ENCODE data around the gene REV3L. TPM values are rescaled to one million over a fixed set of nuclear protein-coding genes. Genes with fewer than 3 reads are reported as not detected.

Gene REV3L
- polyA plus RNA-seq, 1 of the 3 experiments (the other 2 are of a cell fraction): 7.3 TPM

GRCh38 chr6:111367393-111368088, 115.5 kb downstream of the REV3L start:
- Histone ChIP-seq H3K36me3 (replicated peaks in 1 of 2; ENCODE audit: control insufficient read depth in 1 of 2, insufficient read depth in 2 of 2, low read length in 1 of 2) (peaks cover 42 to 50% of the 10 kb centered on the region in 2 experiments), H3K27me3 (ENCODE audit: insufficient read depth) (no peaks in the 10 kb centered on the region), H3K9ac (no peak overlapping the region), H3K27ac (ENCODE audit: low read depth in 2 of 2, low read length in 1 of 2) (no peak overlapping the region), H3K4me3 (ENCODE audit: low read depth in 2 of 2, low read length in 1 of 2) (no peak overlapping the region), H3K9me3 (no peaks in the 10 kb centered on the region), H3K9me2 (no peaks in the 10 kb centered on the region), H3F3A (replicated peaks; ENCODE audit: insufficient read depth) (peaks cover 7% of the 10 kb centered on the region), H3K4me2 (no peak overlapping the region), H4K20me1 (ENCODE audit: insufficient read depth) (no peaks in the 10 kb centered on the region), H2AFZ (ENCODE audit: low read depth) (no peak overlapping the region), H3K79me2 (ENCODE audit: insufficient read depth) (no peaks in the 10 kb centered on the region), H3K4me1 (ENCODE audit: control insufficient read depth in 1 of 2, insufficient read depth in 2 of 2, low read depth in 1 of 2, low read length in 1 of 2) (no peaks in the 10 kb centered on the region)
- TF ChIP-seq FOXJ3 (CRISPR knock-in tag; IDR thresholded peaks at IDR 0.05) (no peak), EZH2phosphoT487 (IDR thresholded peaks at IDR 0.05; ENCODE audit: borderline replicate concordance, low read depth) (no peak), FOXM1 (IDR thresholded peaks at IDR 0.05; ENCODE audit: low read depth) (no peak)
- no peak for DNase-seq
- ChIA-PET CTCF (interaction anchor here (0.7 kb wide), 1 partner anchor 19 kb away, joined by 3 read pairs; no protein-coding TSS in a partner anchor), POLR2A (no interaction called here)
- 96% methylated on average over 9 of the region's 9 CpGs for WGBS (ENCODE audit: low lambda C conversion rate)

- WGBS (ENCODE audit: low lambda C conversion rate): 52% methylated on average over 5 of the region's 5 CpGs
- H3K36me3 ChIP-seq (replicated peaks in 1 of 2; ENCODE audit: control insufficient read depth in 1 of 2, insufficient read depth in 2 of 2, low read length in 1 of 2): peaks cover 43 to 48% of the 10 kb centered on the region in 2 experiments
- H3K4me2 ChIP-seq: no peak overlapping the region
- POLR2A ChIA-PET: no interaction called here
- no peaks in the 10 kb centered on the region for H3K27me3 ChIP-seq (ENCODE audit: insufficient read depth)
- peak; percentile 46 for DNase-seq
- peaks cover 20% of the 10 kb centered on the region for H3F3A ChIP-seq (replicated peaks; ENCODE audit: insufficient read depth)
- H3K4me1 ChIP-seq (ENCODE audit: control insufficient read depth in 1 of 2, insufficient read depth in 2 of 2, low read depth in 1 of 2, low read length in 1 of 2): no peaks in the 10 kb centered on the region; a peak in 1 of 4 replicates
- TF ChIP-seq RAD21 (IDR thresholded peaks at IDR 0.05; ENCODE audit: low read length) (peak; percentile 84), USF2 (IDR thresholded peaks at IDR 0.05; ENCODE audit: borderline replicate concordance, low read depth, low read length) (no peak), TEAD4 (IDR thresholded peaks at IDR 0.05; ENCODE audit: borderline replicate concordance, insufficient read depth) (no peak), CTCF (IDR thresholded peaks at IDR 0.05) (peak; percentile 72), FOXM1 (IDR thresholded peaks at IDR 0.05; ENCODE audit: low read depth) (no peak), SMC3 (IDR thresholded peaks at IDR 0.05; ENCODE audit: low read depth, low read length) (peak; percentile 70), MXI1 (IDR thresholded peaks at IDR 0.05; ENCODE audit: low read depth, low read length) (0 out of 2 replicates have a peak, but pooled peaks have one; percentile 25)
- no peak overlapping the region for H3K9ac ChIP-seq
- CTCF ChIA-PET: interaction anchor here (0.6 to 1.5 kb wide), 19 partner anchors 9 to 793 kb away, joined by 3 to 8 read pairs (median 3); a partner anchor contains a TSS
- peak overlapping the region in 1 of 2 experiments; percentile 1; a peak in 2 of 4 replicates for H3K27ac ChIP-seq (ENCODE audit: low read depth in 2 of 2, low read length in 1 of 2)
- no peaks in the 10 kb centered on the region for H3K79me2 ChIP-seq (ENCODE audit: insufficient read depth)
- no peak overlapping the region for H2AFZ ChIP-seq (ENCODE audit: low read depth)
- H3K9me2 ChIP-seq: no peaks in the 10 kb centered on the region
- no peak overlapping the region for H3K4me3 ChIP-seq (ENCODE audit: low read depth in 2 of 2, low read length in 1 of 2)
- H4K20me1 ChIP-seq (ENCODE audit: insufficient read depth): no peaks in the 10 kb centered on the region
- H3K9me3 ChIP-seq: no peaks in the 10 kb centered on the region
Observed at GRCh38 chr6:111361648-111362047, 121.4 kb downstream of the REV3L start.
